T follicular helper cell (primary cell): ENCODE data around the gene RND2.
A peak's percentile ranks its signal among the peaks of the same experiment; 100 is the strongest.
"Not testable (repeated sequence)": the region's sequence is repeated elsewhere in the genome, so short reads cannot be mapped to it uniquely, and the experiment has no call there.

Experiments
- DNase-seq: peaks from one replicate; pipeline ENCODE4 v3.0.0-alpha.2; 2020; ENCODE audit warnings: low read depth
- total RNA-seq, 2 experiments: gene quantifications; one replicate each; lab custom pipeline; 2026; lab: John Stamatoyannopoulos, UW

Gene RND2
- total RNA-seq = 0.39 to 0.90 reads per million in 2 experiments

- DNase-seq = peak; percentile 71
Measured at GRCh38 chr17:43024407-43025289, at the start of gene RND2. Gene RND2, plus strand, starts transcription at chr17:43025231. Its CDS starts 117 bp downstream, at chr17:43025348.

GRCh38 chr17:42975265-42975664 lies 49.8 kb upstream of the RND2 start:
- no peak for DNase-seq

- not testable (repeated sequence) for DNase-seq
Measured at GRCh38 chr17:42975701-42976100, 49.3 kb upstream of the RND2 start.

- no peak for DNase-seq
Measured at GRCh38 chr17:42979511-42980273, 45.3 kb upstream of the RND2 start, which contains the start of gene PTGES3L. Gene PTGES3L, minus strand, starts transcription at chr17:42980080. Its CDS starts 27 bp downstream, at chr17:42980053.

- peak; percentile 88 for DNase-seq
Measured at GRCh38 chr17:42980274-42980765, 44.7 kb upstream of the RND2 start, which contains the start of gene RUNDC1. Gene RUNDC1, plus strand, starts transcription at chr17:42980565. Its CDS starts 12 bp downstream, at chr17:42980577.

- DNase-seq = peak; percentile 30
Measured at GRCh38 chr17:42980766-42981397, 44.1 kb upstream of the RND2 start.

GRCh38 chr17:42982266-42982665 lies 42.8 kb upstream of the RND2 start:
- no peak for DNase-seq

GRCh38 chr17:42985225-42985624 lies 39.8 kb upstream of the RND2 start:
- DNase-seq = no peak

- no peak for DNase-seq
Measured at GRCh38 chr17:42989141-42989540, 35.9 kb upstream of the RND2 start.

- DNase-seq = no peak
Measured at GRCh38 chr17:42989726-42990652, 35.0 kb upstream of the RND2 start.

GRCh38 chr17:42991471-42991870 lies 33.6 kb upstream of the RND2 start:
- DNase-seq = no peak

GRCh38 chr17:42992872-42993271 lies 32.2 kb upstream of the RND2 start:
- DNase-seq = no peak

GRCh38 chr17:42993913-42994312 lies 31.1 kb upstream of the RND2 start:
- DNase-seq = not testable (repeated sequence)

GRCh38 chr17:42997390-42997983 lies 27.5 kb upstream of the RND2 start:
- DNase-seq = no peak

GRCh38 chr17:42997984-42998938 lies 26.8 kb upstream of the RND2 start, which contains the start of gene RPL27:
Gene RPL27, plus strand, starts transcription at chr17:42998419. Its CDS starts 332 bp downstream, at chr17:42998751.
- peak; percentile 98 for DNase-seq

GRCh38 chr17:42999003-42999525 lies 26.0 kb upstream of the RND2 start:
- DNase-seq = no peak

- DNase-seq = not testable (repeated sequence)
Measured at GRCh38 chr17:43000894-43001293, 24.1 kb upstream of the RND2 start.

GRCh38 chr17:43003542-43004172 lies 21.4 kb upstream of the RND2 start:
- no peak for DNase-seq
